RWPE2 (cell line): Measurements from ENCODE around the gene GPHN.

Experiments
- ATAC-seq: fragments of 200-7000 bp; cut with Tn5 transposase; 3 replicates; pipeline ENCODE4 v1.9.1; 2021; ENCODE audit warnings: low read depth
- DNase-seq: peaks from one replicate; pipeline ENCODE4 v3.0.0-alpha.2; 2020; ENCODE audit warnings: low spot score
- H3K27ac ChIP-seq: fragments of 450-650 bp; 2 replicates; pipeline ENCODE4 v1.5.1; 2017; ENCODE audit warnings: mild to moderate bottlenecking; ENCODE audit not compliant: poor library complexity, severe bottlenecking
- H3K27me3 ChIP-seq: fragments of 250-450 bp; sonication (Bioruptor Pico); 2 replicates; pipeline ENCODE4 v1.5.1; 2021; ENCODE audit warnings: mild to moderate bottlenecking, moderate library complexity; ENCODE audit not compliant: insufficient read depth, poor library complexity, severe bottlenecking
- H3K36me3 ChIP-seq: fragments of 250-450 bp; sonication (Bioruptor Pico); 2 replicates; pipeline ENCODE4 v1.5.1; 2020; ENCODE audit warnings: low read depth, mild to moderate bottlenecking, moderate library complexity
- H3K4me1 ChIP-seq: fragments of 250-450 bp; sonication (Bioruptor Pico); 2 replicates; pipeline ENCODE4 v1.5.1; 2021; ENCODE audit warnings: mild to moderate bottlenecking, moderate library complexity; ENCODE audit not compliant: insufficient read depth, poor library complexity, severe bottlenecking
- H3K4me3 ChIP-seq: fragments of 250-450 bp; sonication (Bioruptor Pico); 2 replicates; pipeline ENCODE4 v1.5.1; 2021; ENCODE audit warnings: mild to moderate bottlenecking, moderate library complexity; ENCODE audit not compliant: severe bottlenecking
- H3K9me3 ChIP-seq: fragments of 250-450 bp; sonication (Bioruptor Pico); 2 replicates; pipeline ENCODE4 v1.5.1; 2021; ENCODE audit warnings: mild to moderate bottlenecking, moderate library complexity; ENCODE audit not compliant: severe bottlenecking
- CTCF ChIP-seq: fragments of 450-650 bp; IDR thresholded peaks from one replicate; pipeline ENCODE4 v1.5.1; 2017; ENCODE audit warnings: mild to moderate bottlenecking, moderate library complexity; ENCODE audit not compliant: poor library complexity, severe bottlenecking

The GPHN gene

GRCh38 chr14:66600416-66600815 lies 92.5 kb downstream of the GPHN start:
- ATAC-seq, result peak; percentile 91
- Histone ChIP-seq H3K4me3 (no peak overlapping the region), H3K27me3 (no peaks in the 10 kb centered on the region), H3K9me3 (no peaks in the 10 kb centered on the region), H3K4me1 (peaks cover 21% of the 10 kb centered on the region), H3K36me3 (no peaks in the 10 kb centered on the region), H3K27ac (peak overlapping the region; percentile 20)
- DNase-seq, result no peak
- no peak for TF ChIP-seq CTCF

GRCh38 chr14:66601932-66602578 lies 94.1 kb downstream of the GPHN start:
- Histone ChIP-seq H3K27me3 (no peaks in the 10 kb centered on the region), H3K4me1 (peaks cover 21% of the 10 kb centered on the region), H3K36me3 (no peaks in the 10 kb centered on the region), H3K9me3 (no peaks in the 10 kb centered on the region), H3K4me3 (no peak overlapping the region), H3K27ac (no peak overlapping the region)
- TF ChIP-seq CTCF, result no peak
- DNase-seq (no peak), ATAC-seq (no peak)

GRCh38 chr14:66603945-66604344 lies 96.0 kb downstream of the GPHN start:
- Histone ChIP-seq H3K4me3 (no peak overlapping the region), H3K36me3 (no peaks in the 10 kb centered on the region), H3K4me1 (peaks cover 21% of the 10 kb centered on the region), H3K27me3 (no peaks in the 10 kb centered on the region), H3K9me3 (no peaks in the 10 kb centered on the region), H3K27ac (no peak overlapping the region)
- TF ChIP-seq CTCF, result no peak
- ATAC-seq (peak; percentile 77; the same call in 2 of the 3 replicates), DNase-seq (no peak)

GRCh38 chr14:66606826-66607225 lies 98.9 kb downstream of the GPHN start:
- no peak for DNase-seq
- no peak for ATAC-seq
- H3K36me3 ChIP-seq, result no peaks in the 10 kb centered on the region
- H3K27ac ChIP-seq, result no peak overlapping the region
- peaks cover 7% of the 10 kb centered on the region for H3K4me1 ChIP-seq
- no peak overlapping the region for H3K4me3 ChIP-seq
- H3K9me3 ChIP-seq, result no peaks in the 10 kb centered on the region
- no peak for TF ChIP-seq CTCF
- no peaks in the 10 kb centered on the region for H3K27me3 ChIP-seq

- Histone ChIP-seq H3K27me3 (no peaks in the 10 kb centered on the region), H3K9me3 (no peaks in the 10 kb centered on the region), H3K4me3 (no peak overlapping the region), H3K4me1 (no peaks in the 10 kb centered on the region), H3K27ac (no peak overlapping the region), H3K36me3 (no peaks in the 10 kb centered on the region; the same call in 1 of the 2 replicates)
- ATAC-seq (no peak), DNase-seq (no peak)
- peak; percentile 55 for TF ChIP-seq CTCF
These were observed 102.2 kb downstream of the GPHN start for GRCh38 chr14:66610154-66610563.
